Measurements from ENCODE around the gene ETNK1.
"Not testable (repeated sequence)": the region's sequence is repeated elsewhere in the genome, so short reads cannot be mapped to it uniquely, and the experiment has no call there.

The ETNK1 gene

GRCh38 chr12:22624870-22625761 lies at the start of gene ETNK1:
Gene ETNK1, plus strand, starts transcription at chr12:22625171. Its CDS starts 260 bp downstream, at chr12:22625431.
- no peaks in the 10 kb centered on the region; the same call in 1 of the 2 replicates for H3K4me1 ChIP-seq (ENCODE audit: insufficient read depth, low read length)
- H3K9me3 ChIP-seq (ENCODE audit: control insufficient read depth, insufficient read depth, low read length) = no peaks in the 10 kb centered on the region
- no peaks in the 10 kb centered on the region for H3K36me3 ChIP-seq (ENCODE audit: insufficient read depth, low read length)
- H3K9ac ChIP-seq (ENCODE audit: low read depth, low read length) = peak within 1 kb of the TSS; percentile 62

GRCh38 chr12:22576065-22576464 lies 48.9 kb upstream of the ETNK1 start:
- H3K4me1 ChIP-seq (ENCODE audit: insufficient read depth, low read length) = no peaks in the 10 kb centered on the region
- no peaks in the 10 kb centered on the region; the same call in 1 of the 2 replicates for H3K9me3 ChIP-seq (ENCODE audit: control insufficient read depth, insufficient read depth, low read length)
- no peaks in the 10 kb centered on the region for H3K36me3 ChIP-seq (ENCODE audit: insufficient read depth, low read length)
- H3K9ac ChIP-seq (ENCODE audit: low read depth, low read length) = no peak overlapping the region

GRCh38 chr12:22576473-22576872 lies 48.5 kb upstream of the ETNK1 start:
- Histone ChIP-seq H3K4me1 (ENCODE audit: insufficient read depth, low read length) (no peaks in the 10 kb centered on the region), H3K36me3 (ENCODE audit: insufficient read depth, low read length) (no peaks in the 10 kb centered on the region), H3K9me3 (ENCODE audit: control insufficient read depth, insufficient read depth, low read length) (no peaks in the 10 kb centered on the region; the same call in 1 of the 2 replicates), H3K9ac (ENCODE audit: low read depth, low read length) (no peak overlapping the region)

GRCh38 chr12:22577667-22578066 lies 47.3 kb upstream of the ETNK1 start:
- Histone ChIP-seq H3K36me3 (ENCODE audit: insufficient read depth, low read length) (no peaks in the 10 kb centered on the region), H3K4me1 (ENCODE audit: insufficient read depth, low read length) (no peaks in the 10 kb centered on the region), H3K9me3 (ENCODE audit: control insufficient read depth, insufficient read depth, low read length) (no peaks in the 10 kb centered on the region; the same call in 1 of the 2 replicates), H3K9ac (ENCODE audit: low read depth, low read length) (no peak overlapping the region)

- Histone ChIP-seq H3K4me1 (ENCODE audit: insufficient read depth, low read length) (no peaks in the 10 kb centered on the region), H3K9me3 (ENCODE audit: control insufficient read depth, insufficient read depth, low read length) (no peaks in the 10 kb centered on the region; the same call in 1 of the 2 replicates), H3K36me3 (ENCODE audit: insufficient read depth, low read length) (no peaks in the 10 kb centered on the region), H3K9ac (ENCODE audit: low read depth, low read length) (no peak overlapping the region)
Observed at GRCh38 chr12:22578328-22578727, 46.6 kb upstream of the ETNK1 start.

- H3K9ac ChIP-seq (ENCODE audit: low read depth, low read length) = no peak overlapping the region
- H3K4me1 ChIP-seq (ENCODE audit: insufficient read depth, low read length) = no peaks in the 10 kb centered on the region
- no peaks in the 10 kb centered on the region for H3K36me3 ChIP-seq (ENCODE audit: insufficient read depth, low read length)
- H3K9me3 ChIP-seq (ENCODE audit: control insufficient read depth, insufficient read depth, low read length) = no peaks in the 10 kb centered on the region
Observed at GRCh38 chr12:22588817-22589216, 36.2 kb upstream of the ETNK1 start.

GRCh38 chr12:22593864-22594263 lies 31.1 kb upstream of the ETNK1 start:
- no peaks in the 10 kb centered on the region for H3K36me3 ChIP-seq (ENCODE audit: insufficient read depth, low read length)
- H3K9me3 ChIP-seq (ENCODE audit: control insufficient read depth, insufficient read depth, low read length) = no peaks in the 10 kb centered on the region
- no peak overlapping the region for H3K9ac ChIP-seq (ENCODE audit: low read depth, low read length)
- H3K4me1 ChIP-seq (ENCODE audit: insufficient read depth, low read length) = no peaks in the 10 kb centered on the region

GRCh38 chr12:22597539-22597938 lies 27.4 kb upstream of the ETNK1 start:
- not testable (repeated sequence) for H3K36me3 ChIP-seq (ENCODE audit: insufficient read depth, low read length); H3K9me3 ChIP-seq (ENCODE audit: control insufficient read depth, insufficient read depth, low read length); H3K9ac ChIP-seq (ENCODE audit: low read depth, low read length)

GRCh38 chr12:22598141-22598762 lies 26.7 kb upstream of the ETNK1 start:
- no peaks in the 10 kb centered on the region for H3K36me3 ChIP-seq (ENCODE audit: insufficient read depth, low read length)
- no peaks in the 10 kb centered on the region for H3K4me1 ChIP-seq (ENCODE audit: insufficient read depth, low read length)
- H3K9ac ChIP-seq (ENCODE audit: low read depth, low read length) = no peak overlapping the region
- 0 out of 2 replicates have a peak, but pooled peaks cover 3% of the 10 kb centered on the region for H3K9me3 ChIP-seq (ENCODE audit: control insufficient read depth, insufficient read depth, low read length)

More at GRCh38 chr12:22597539-22597938, 27.4 kb upstream of the ETNK1 start:
- not testable (repeated sequence) for H3K4me1 ChIP-seq (ENCODE audit: insufficient read depth, low read length)

GRCh38 chr12:22598763-22599161 lies 26.2 kb upstream of the ETNK1 start:
- Histone ChIP-seq H3K4me1 (ENCODE audit: insufficient read depth, low read length) (no peaks in the 10 kb centered on the region), H3K9me3 (ENCODE audit: control insufficient read depth, insufficient read depth, low read length) (0 out of 2 replicates have a peak, but pooled peaks cover 3% of the 10 kb centered on the region), H3K9ac (ENCODE audit: low read depth, low read length) (no peak overlapping the region), H3K36me3 (ENCODE audit: insufficient read depth, low read length) (no peaks in the 10 kb centered on the region)

GRCh38 chr12:22600181-22600580 lies 24.8 kb upstream of the ETNK1 start:
- H3K36me3 ChIP-seq (ENCODE audit: insufficient read depth, low read length) = no peaks in the 10 kb centered on the region
- H3K9ac ChIP-seq (ENCODE audit: low read depth, low read length) = no peak overlapping the region
- H3K4me1 ChIP-seq (ENCODE audit: insufficient read depth, low read length) = no peaks in the 10 kb centered on the region
- H3K9me3 ChIP-seq (ENCODE audit: control insufficient read depth, insufficient read depth, low read length) = 0 out of 2 replicates have a peak, but pooled peaks cover 3% of the 10 kb centered on the region

- Histone ChIP-seq H3K4me1 (ENCODE audit: insufficient read depth, low read length) (no peaks in the 10 kb centered on the region), H3K9ac (ENCODE audit: low read depth, low read length) (no peak overlapping the region), H3K36me3 (ENCODE audit: insufficient read depth, low read length) (no peaks in the 10 kb centered on the region), H3K9me3 (ENCODE audit: control insufficient read depth, insufficient read depth, low read length) (peaks cover 4% of the 10 kb centered on the region)
Observed at GRCh38 chr12:22609501-22609900, 15.5 kb upstream of the ETNK1 start.

GRCh38 chr12:22610131-22610530 lies 14.8 kb upstream of the ETNK1 start:
- Histone ChIP-seq H3K36me3 (ENCODE audit: insufficient read depth, low read length) (no peaks in the 10 kb centered on the region), H3K9ac (ENCODE audit: low read depth, low read length) (no peak overlapping the region), H3K9me3 (ENCODE audit: control insufficient read depth, insufficient read depth, low read length) (peaks cover 4% of the 10 kb centered on the region), H3K4me1 (ENCODE audit: insufficient read depth, low read length) (no peaks in the 10 kb centered on the region)

GRCh38 chr12:22612822-22613221 lies 12.1 kb upstream of the ETNK1 start:
- peaks cover 13% of the 10 kb centered on the region for H3K9me3 ChIP-seq (ENCODE audit: control insufficient read depth, insufficient read depth, low read length)
- not testable (repeated sequence) for H3K36me3 ChIP-seq (ENCODE audit: insufficient read depth, low read length); H3K4me1 ChIP-seq (ENCODE audit: insufficient read depth, low read length); H3K9ac ChIP-seq (ENCODE audit: low read depth, low read length)
